T-cell (primary cell): Measurements from ENCODE around the gene GUCY2C. TPM values are rescaled to one million over a fixed set of nuclear protein-coding genes. Genes with fewer than 3 reads are reported as not detected.

ENCODE experiments used
- ATAC-seq, 4 experiments: fragments of 200-7000 bp in 3 of 4; fragments of 150-1000 bp in 1 of 4; cut with Tn5 transposase; replicated peaks in 1 of 4; 1 replicate in 3 of 4; 2 replicates in 1 of 4; pipeline ENCODE4 v1.10.0; 2021; ENCODE audit warnings: moderate library complexity in 3 of 4, mild to moderate bottlenecking in 2 of 4, moderate number of reproducible peaks in 1 of 4
- CTCF ChIA-PET, 2 donors: fragments of 300-600 bp; sonication (Branson Sonifier 250); formaldehyde crosslinking; loops; one replicate each; lab custom pipeline; 2022; ENCODE audit warnings: antibody characterized with exemption in 2 of 2; lab: Charles Lee
- POLR2A ChIA-PET, 2 donors: fragments of 300-600 bp; sonication (Branson Sonifier 250); formaldehyde crosslinking; loops; one replicate each; lab custom pipeline; 2022; ENCODE audit warnings: antibody characterized with exemption in 2 of 2; lab: Charles Lee
- DNase-seq, 35 experiments: peaks; one replicate each; pipeline versions ENCODE4 v3.0.0 to v3.0.0-alpha.2; 2013 to 2023
- H3K27ac ChIP-seq: one replicate; pipeline ENCODE4 v1.5.1; 2013; ENCODE audit warnings: low read length
- H3K27me3 ChIP-seq, 2 experiments: replicated peaks in 1 of 2; 1 replicate in 1 of 2; 2 replicates in 1 of 2; pipeline versions ENCODE4 v1.6.1 to v1.7.0; 2013; ENCODE audit warnings: low read length in 1 of 2, mixed read lengths in 1 of 2; ENCODE audit not compliant: control insufficient read depth in 2 of 2, insufficient read depth in 2 of 2; ENCODE audit errors: extremely low read depth in 1 of 2
- H3K36me3 ChIP-seq, 2 donors: 1 replicate in 1 of 2; 2 replicates in 1 of 2; pipeline versions ENCODE4 v1.6.1 to v1.7.0; 2013; ENCODE audit warnings: low read length in 1 of 2; ENCODE audit not compliant: control insufficient read depth in 2 of 2, insufficient read depth in 1 of 2; ENCODE audit errors: extremely low read depth in 1 of 2
- H3K4me1 ChIP-seq, 2 experiments: 1 replicate in 1 of 2; 2 replicates in 1 of 2; pipeline versions ENCODE4 v1.6.1 to v1.7.0; 2013; ENCODE audit warnings: low read length in 2 of 2, mixed read lengths in 1 of 2; ENCODE audit not compliant: insufficient read depth in 2 of 2, control insufficient read depth in 1 of 2; ENCODE audit errors: extremely low read depth in 1 of 2
- H3K4me3 ChIP-seq, 2 donors: 1 replicate in 1 of 2; 2 replicates in 1 of 2; pipeline versions ENCODE4 v1.5.1 to v1.7.0; 2013; ENCODE audit warnings: mild to moderate bottlenecking in 2 of 2, low read length in 1 of 2, moderate library complexity in 1 of 2; ENCODE audit not compliant: control insufficient read depth in 1 of 2; ENCODE audit errors: extremely low read depth in 1 of 2
- H3K9me3 ChIP-seq: 2 replicates; pipeline ENCODE4 v1.7.0; 2013
- H3K27ac Mint-ChIP-seq, 2 donors: one replicate each; pipeline ENCODE4 v1.8.0; 2020 to 2021; ENCODE audit warnings: mild to moderate bottlenecking in 2 of 2, mixed read lengths in 2 of 2
- H3K27me3 Mint-ChIP-seq, 2 donors: one replicate each; pipeline ENCODE4 v1.8.0; 2021 to 2022; ENCODE audit warnings: mixed read lengths in 2 of 2
- H3K36me3 Mint-ChIP-seq: one replicate; pipeline ENCODE4 v1.8.0; 2021; ENCODE audit warnings: mixed read lengths
- H3K4me1 Mint-ChIP-seq, 3 donors: one replicate each; pipeline ENCODE4 v1.8.0; 2020 to 2022; ENCODE audit warnings: mixed read lengths in 3 of 3, mild to moderate bottlenecking in 1 of 3
- H3K4me3 Mint-ChIP-seq, 3 donors: one replicate each; pipeline ENCODE4 v1.8.0; 2020 to 2022; ENCODE audit warnings: mild to moderate bottlenecking in 3 of 3, mixed read lengths in 3 of 3, moderate library complexity in 3 of 3
- H3K9me3 Mint-ChIP-seq, 3 donors: one replicate each; pipeline ENCODE4 v1.8.0; 2020 to 2022; ENCODE audit warnings: mixed read lengths in 3 of 3
- WGBS: methylation state at CpG from one replicate; pipeline ENCODE4 v1.1.5; 2013; ENCODE audit warnings: missing lambda C conversion rate; ENCODE audit not compliant: insufficient coverage; 5-methylcytosine and 5-hydroxymethylcytosine counted together
- total RNA-seq, 35 experiments: library from RNA in 6 of 35; stranded (reverse) in 6 of 35; fragments of 120-200 nt in 1 of 35; gene quantifications; one replicate each; pipeline versions ENCODE4 v1.2.1 to v1.2.4 and lab custom pipeline; 2013 to 2026

Gene GUCY2C
- total RNA-seq, 5 donors from 2014 or later (not counting 1 experiment from before 2014, with no cell fraction given): 0.06 TPM; not detected in 4

DNA sequence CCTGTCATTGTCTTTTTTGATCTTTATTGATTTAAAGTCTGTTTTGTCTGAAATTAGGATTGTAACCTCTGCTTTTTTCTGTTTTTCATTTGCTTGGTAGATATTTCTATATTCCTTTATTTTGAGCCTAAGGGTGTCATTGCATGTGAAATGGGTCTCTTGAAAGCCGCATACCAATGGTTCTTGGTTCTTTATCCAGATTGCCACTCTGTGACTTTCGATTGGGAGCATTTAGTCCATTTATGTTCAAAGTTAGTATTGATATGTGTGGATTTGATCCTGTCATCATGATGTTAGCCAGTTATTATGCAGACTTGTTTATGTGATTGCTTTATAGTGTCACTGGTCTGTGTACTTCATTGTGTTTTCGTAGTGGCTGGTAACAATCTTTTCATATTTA is 98.9 kb downstream of the GUCY2C start:
- no peaks in the 10 kb centered on the region for H3K4me1 Mint-ChIP-seq
- WGBS: 80% methylated on average over 3 of the region's 3 CpGs
- Histone ChIP-seq H3K27me3 (no peaks in the 10 kb centered on the region), H3K9me3 (no peaks in the 10 kb centered on the region), H3K4me1 (no peaks in the 10 kb centered on the region), H3K36me3 (no peaks in the 10 kb centered on the region), H3K27ac (no peak overlapping the region), H3K4me3 (no peak overlapping the region)
- no peak for DNase-seq
- H3K9me3 Mint-ChIP-seq: peaks cover 12 to 27% (median 16%) of the 10 kb centered on the region in 3 donors
- CTCF ChIA-PET: no interaction called here
- peaks cover 6 to 13% of the 10 kb centered on the region in 2 donors for H3K27me3 Mint-ChIP-seq
- POLR2A ChIA-PET: no interaction called here
- ATAC-seq: no peak
- no peak overlapping the region for H3K27ac Mint-ChIP-seq
- no peaks in the 10 kb centered on the region for H3K36me3 Mint-ChIP-seq
- H3K4me3 Mint-ChIP-seq: no peak overlapping the region

DNA sequence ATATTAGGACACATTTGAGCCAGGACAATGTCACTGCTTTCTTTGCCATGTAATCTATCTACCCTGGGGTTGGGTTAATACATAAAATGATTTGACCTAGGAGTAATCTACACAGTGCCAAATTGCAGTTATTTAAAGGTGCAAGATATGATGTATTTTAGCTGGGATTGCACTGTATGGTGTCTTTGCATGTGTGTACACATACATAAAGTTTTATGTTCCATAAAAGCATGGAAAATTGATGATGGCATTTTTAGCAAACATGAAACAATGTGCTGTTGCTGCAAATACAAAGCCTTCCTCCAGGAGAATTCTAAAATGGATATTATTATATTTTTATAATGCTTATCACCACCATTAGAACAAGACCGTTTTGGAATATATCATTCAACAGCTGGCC is 104.7 kb downstream of the GUCY2C start:
- Mint-ChIP-seq H3K9me3 (peaks cover under 1 to 3% (median 3%) of the 10 kb centered on the region in 3 donors), H3K27ac (no peak overlapping the region), H3K27me3 (peaks cover 0 to 2% of the 10 kb centered on the region in 2 donors), H3K36me3 (no peaks in the 10 kb centered on the region), H3K4me1 (no peaks in the 10 kb centered on the region), H3K4me3 (no peak overlapping the region)
- ATAC-seq (no peak), DNase-seq (no peak)
- Histone ChIP-seq H3K4me3 (no peak overlapping the region), H3K4me1 (no peaks in the 10 kb centered on the region), H3K27me3 (no peaks in the 10 kb centered on the region), H3K27ac (no peak overlapping the region), H3K9me3 (no peaks in the 10 kb centered on the region), H3K36me3 (no peaks in the 10 kb centered on the region)
- CTCF ChIA-PET: no interaction called here
- no CpG with 5 or more reads among the region's 1 CpG for WGBS
- POLR2A ChIA-PET: no interaction called here

DNA sequence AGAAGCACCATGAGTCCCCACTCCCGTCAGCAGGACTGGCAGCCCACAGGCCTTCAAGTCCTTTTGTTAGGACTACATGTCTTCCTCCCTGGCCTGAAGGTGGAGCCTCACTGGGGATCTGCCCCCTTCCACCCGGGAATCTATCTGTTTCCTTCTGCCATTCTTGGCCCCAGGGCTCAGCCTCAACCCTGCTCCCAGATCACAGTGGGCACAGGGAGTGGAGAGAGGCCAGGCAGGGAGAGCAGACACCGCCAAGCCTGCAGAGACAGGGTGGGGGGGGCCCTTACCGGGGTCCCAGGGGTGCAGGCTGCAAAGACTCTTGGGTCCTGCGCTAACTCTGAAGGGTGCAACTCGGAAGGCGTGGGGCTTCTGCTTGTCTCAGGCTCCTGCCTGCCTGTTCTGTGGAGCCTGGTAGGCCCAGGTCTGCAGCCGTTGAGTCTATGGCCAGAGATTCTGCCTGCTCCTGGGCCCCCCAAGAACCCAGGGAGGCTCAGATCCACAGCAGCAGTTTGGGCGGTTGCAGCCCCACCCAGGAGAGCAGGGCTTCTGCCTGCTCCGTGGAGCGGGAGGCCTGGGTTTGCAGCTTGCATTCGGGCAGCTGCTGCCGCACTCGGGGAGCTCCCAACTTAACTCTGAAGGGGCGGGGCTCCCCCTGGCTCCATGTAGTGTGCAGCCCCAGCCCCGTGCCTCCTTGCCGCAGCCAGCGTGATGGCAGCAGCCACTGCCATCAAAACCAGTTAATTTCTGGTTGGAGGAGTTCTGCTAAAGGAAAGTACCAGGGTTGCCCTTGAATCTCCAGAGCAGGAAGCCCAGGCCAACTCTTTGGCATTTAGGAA is 107.0 kb downstream of the GUCY2C start:
- Mint-ChIP-seq H3K27me3 (no peaks in the 10 kb centered on the region), H3K9me3 (no peaks in the 10 kb centered on the region), H3K4me1 (no peaks in the 10 kb centered on the region), H3K27ac (no peak overlapping the region), H3K4me3 (no peak overlapping the region), H3K36me3 (no peaks in the 10 kb centered on the region)
- no peaks in the 10 kb centered on the region for H3K4me1 ChIP-seq
- CTCF ChIA-PET: no interaction called here
- ATAC-seq (no peak), DNase-seq (no peak)
- H3K27ac ChIP-seq: no peak overlapping the region
- H3K9me3 ChIP-seq: no peaks in the 10 kb centered on the region
- POLR2A ChIA-PET: interaction anchor here in 1 of 2 donors (0.6 kb wide), 1 partner anchor 550 kb away, joined by 5 read pairs; no protein-coding TSS in a partner anchor
- no peaks in the 10 kb centered on the region for H3K27me3 ChIP-seq
- H3K36me3 ChIP-seq: no peaks in the 10 kb centered on the region
- WGBS: 91% methylated on average over 17 of the region's 18 CpGs
- no peak overlapping the region for H3K4me3 ChIP-seq

DNA sequence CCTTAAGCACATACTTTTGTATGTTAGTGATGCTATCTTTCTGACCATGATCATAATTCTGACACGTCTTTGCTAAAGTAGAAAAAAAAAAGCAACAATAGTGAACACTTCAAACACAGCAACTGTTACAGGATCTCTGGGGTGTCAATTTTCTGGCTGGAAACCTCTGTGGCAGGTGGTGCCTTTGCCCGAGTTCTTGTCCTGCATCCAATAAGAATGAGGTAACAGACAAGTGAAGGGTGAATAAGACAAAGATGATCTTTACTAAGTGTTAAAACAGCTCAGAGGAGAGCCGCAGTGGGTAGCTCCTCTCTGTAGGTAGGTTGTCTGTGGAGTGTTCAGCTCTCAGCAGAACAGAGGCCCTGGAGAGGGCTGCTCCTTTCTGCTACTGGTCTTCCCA is 107.8 kb downstream of the GUCY2C start:
- no peak for ATAC-seq
- 50% methylated on average over 1 of the region's 3 CpGs for whole genome bisulfite sequencing
- CTCF ChIA-PET: no interaction called here

DNA sequence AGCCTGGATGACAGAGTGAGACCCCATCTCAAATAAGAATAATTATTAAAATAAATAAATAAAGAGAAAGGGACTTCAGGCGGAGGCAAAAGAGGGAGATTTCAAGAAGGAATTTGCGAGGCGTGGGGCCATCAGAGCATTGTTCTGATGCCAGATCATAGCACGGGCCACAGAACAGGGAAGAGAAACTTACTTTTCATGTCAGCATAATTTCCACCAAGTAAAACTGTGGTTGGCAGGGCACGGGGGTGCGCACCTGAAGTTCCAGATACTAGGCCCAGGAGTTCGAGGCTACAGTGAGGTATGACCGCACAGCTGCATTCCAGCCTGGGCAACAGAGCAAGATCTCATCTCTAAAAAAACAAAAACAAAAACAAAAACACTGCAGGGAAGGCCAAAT is 117.8 kb downstream of the GUCY2C start:
- no peak overlapping the region for H3K27ac ChIP-seq
- peaks cover 0 to 3% of the 10 kb centered on the region in 2 experiments for H3K27me3 ChIP-seq
- no peaks in the 10 kb centered on the region for H3K27me3 Mint-ChIP-seq
- H3K9me3 ChIP-seq: no peaks in the 10 kb centered on the region
- ChIA-PET POLR2A (no interaction called here), CTCF (no interaction called here)
- H3K9me3 Mint-ChIP-seq: no peaks in the 10 kb centered on the region
- peaks cover 0 to 15% of the 10 kb centered on the region in 2 experiments for H3K4me1 ChIP-seq
- no peaks in the 10 kb centered on the region for H3K36me3 Mint-ChIP-seq
- ATAC-seq: no peak
- no peak for DNase-seq
- no peak overlapping the region for H3K4me3 Mint-ChIP-seq
- no peaks in the 10 kb centered on the region for H3K36me3 ChIP-seq
- H3K27ac Mint-ChIP-seq: no peak overlapping the region
- H3K4me3 ChIP-seq: no peak overlapping the region
- WGBS: 100% methylated on average over 1 of the region's 8 CpGs
- peaks cover 22 to 27% (median 25%) of the 10 kb centered on the region in 3 donors for H3K4me1 Mint-ChIP-seq

More for the DNA sequence above, 107.8 kb downstream of the GUCY2C start:
- Mint-ChIP-seq H3K4me1 (no peaks in the 10 kb centered on the region), H3K27ac (no peak overlapping the region), H3K27me3 (no peaks in the 10 kb centered on the region), H3K9me3 (no peaks in the 10 kb centered on the region), H3K36me3 (no peaks in the 10 kb centered on the region), H3K4me3 (no peak overlapping the region)
- no peaks in the 10 kb centered on the region for H3K27me3 ChIP-seq
- H3K9me3 ChIP-seq: no peaks in the 10 kb centered on the region
- H3K36me3 ChIP-seq: no peaks in the 10 kb centered on the region
- POLR2A ChIA-PET: no interaction called here
- no peaks in the 10 kb centered on the region for H3K4me1 ChIP-seq
- no peak overlapping the region for H3K27ac ChIP-seq
- DNase-seq: no peak
- H3K4me3 ChIP-seq: no peak overlapping the region

DNA sequence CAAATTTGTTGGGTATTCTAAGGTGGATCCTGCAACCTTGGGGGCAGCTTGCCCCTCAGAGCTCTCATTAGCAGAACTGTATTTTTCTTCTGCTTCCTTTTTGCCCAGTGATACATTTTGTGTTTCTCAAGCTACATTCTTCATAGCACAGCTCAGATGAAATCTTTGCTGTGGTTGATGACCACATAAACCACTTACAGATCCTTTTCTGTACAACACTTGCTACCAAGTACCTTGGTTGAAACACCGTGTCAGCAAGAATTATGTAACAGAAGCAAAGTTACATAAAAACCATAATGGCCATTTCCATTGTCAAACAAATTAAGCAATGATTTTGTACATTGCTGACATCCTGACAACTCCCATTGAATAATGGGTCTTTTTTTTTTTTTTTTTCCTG is 119.1 kb downstream of the GUCY2C start:
- peak overlapping the region in 1 of 3 donors; percentile 26 for H3K4me3 Mint-ChIP-seq
- Histone ChIP-seq H3K36me3 (no peaks in the 10 kb centered on the region), H3K27me3 (peaks cover 0 to 3% of the 10 kb centered on the region in 2 experiments), H3K27ac (no peak overlapping the region), H3K9me3 (no peaks in the 10 kb centered on the region), H3K4me3 (no peak overlapping the region), H3K4me1 (peaks cover 0 to 15% of the 10 kb centered on the region in 2 experiments)
- peak; percentile 58 to 95 (median 78) for ATAC-seq
- no peaks in the 10 kb centered on the region for H3K27me3 Mint-ChIP-seq
- H3K27ac Mint-ChIP-seq: no peak overlapping the region
- DNase-seq: peak in 5 of 35 experiments; percentile 4 to 67 (median 7)
- H3K9me3 Mint-ChIP-seq: no peaks in the 10 kb centered on the region
- H3K4me1 Mint-ChIP-seq: peaks cover 22 to 27% (median 25%) of the 10 kb centered on the region in 3 donors
- ChIA-PET POLR2A (interaction anchor here in 1 of 2 donors (0.7 kb wide), 1 partner anchor 344 kb away, joined by 3 read pairs; no protein-coding TSS in a partner anchor), CTCF (interaction anchor here in 1 of 2 donors (0.6 kb wide), 1 partner anchor 212 kb away, joined by 3 read pairs; the partner anchor contains the start of gene ATF7IP)
- H3K36me3 Mint-ChIP-seq: no peaks in the 10 kb centered on the region
- no CpG with 5 or more reads among the region's 1 CpG for WGBS
